GM21381 (cell line): ENCODE results near the gene AHNAK2.

ENCODE experiments used
- ATAC-seq: cut with Tn5 transposase; IDR thresholded peaks from one replicate; pipeline ENCODE4 v1.9.1; 2021; ENCODE audit warnings: mild to moderate bottlenecking, moderate library complexity; ENCODE audit not compliant: unreplicated experiment

AHNAK2 gene

GRCh38 chr14:104973385-104974145 is 4.6 kb downstream of the AHNAK2 start:
- ATAC-seq, result no peak

DNA sequence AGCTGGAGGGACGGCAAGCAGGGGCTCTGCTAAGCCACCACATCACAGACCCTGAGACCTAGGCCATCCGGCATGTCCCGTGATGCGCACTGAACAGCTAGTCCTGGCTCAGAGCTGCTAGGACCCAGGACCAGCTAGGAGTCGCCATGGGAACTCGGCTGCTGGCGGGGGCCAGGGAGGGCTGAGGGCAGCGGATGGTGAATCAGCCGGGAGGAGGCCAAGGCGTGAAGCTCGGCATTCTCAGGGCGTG is 5.1 kb downstream of the AHNAK2 start:
- no peak for ATAC-seq

DNA sequence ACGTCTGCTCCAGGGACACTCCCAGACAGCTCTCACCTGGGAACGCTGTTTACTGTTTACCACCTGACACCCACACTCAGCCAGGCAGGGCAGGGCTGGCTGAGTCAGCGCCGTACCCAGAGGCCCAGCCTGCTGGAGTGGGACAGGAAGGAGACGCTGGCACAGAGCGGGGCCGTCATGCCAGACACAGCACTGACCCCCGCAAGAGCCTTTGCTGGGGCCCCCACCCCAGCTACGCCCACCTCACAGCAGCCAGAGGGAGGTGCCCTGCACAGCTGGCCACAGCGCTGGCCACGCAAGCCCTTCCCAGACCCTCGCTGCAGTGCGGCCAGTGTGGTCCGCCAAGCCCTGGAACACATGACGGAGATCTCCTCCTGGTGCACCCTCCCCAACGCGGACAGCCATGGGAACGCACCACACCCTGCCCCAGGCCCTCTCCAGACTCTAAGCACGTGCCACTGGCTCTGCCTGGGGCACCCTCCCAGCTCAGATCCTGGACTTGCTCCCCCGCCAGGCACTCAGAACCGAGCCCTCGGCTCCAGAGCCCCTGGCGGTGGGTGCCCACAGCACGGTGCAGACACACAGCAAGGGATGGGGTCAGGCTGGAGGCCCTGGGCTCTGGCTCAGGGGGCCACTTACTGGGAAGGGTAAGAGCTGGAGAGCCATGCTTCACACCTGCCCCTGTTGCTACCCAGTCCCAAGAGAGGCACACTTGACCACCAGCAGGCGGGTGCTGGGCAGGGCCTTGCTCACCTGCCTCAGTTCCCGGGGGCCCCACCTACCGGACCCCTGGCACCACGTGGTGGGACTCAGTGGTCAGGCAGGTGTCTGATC is 5.7 kb downstream of the AHNAK2 start:
- no peak for ATAC-seq

- no peak for ATAC-seq
These were observed 6.5 kb downstream of the AHNAK2 start for GRCh38 chr14:104971447-104972240.

DNA sequence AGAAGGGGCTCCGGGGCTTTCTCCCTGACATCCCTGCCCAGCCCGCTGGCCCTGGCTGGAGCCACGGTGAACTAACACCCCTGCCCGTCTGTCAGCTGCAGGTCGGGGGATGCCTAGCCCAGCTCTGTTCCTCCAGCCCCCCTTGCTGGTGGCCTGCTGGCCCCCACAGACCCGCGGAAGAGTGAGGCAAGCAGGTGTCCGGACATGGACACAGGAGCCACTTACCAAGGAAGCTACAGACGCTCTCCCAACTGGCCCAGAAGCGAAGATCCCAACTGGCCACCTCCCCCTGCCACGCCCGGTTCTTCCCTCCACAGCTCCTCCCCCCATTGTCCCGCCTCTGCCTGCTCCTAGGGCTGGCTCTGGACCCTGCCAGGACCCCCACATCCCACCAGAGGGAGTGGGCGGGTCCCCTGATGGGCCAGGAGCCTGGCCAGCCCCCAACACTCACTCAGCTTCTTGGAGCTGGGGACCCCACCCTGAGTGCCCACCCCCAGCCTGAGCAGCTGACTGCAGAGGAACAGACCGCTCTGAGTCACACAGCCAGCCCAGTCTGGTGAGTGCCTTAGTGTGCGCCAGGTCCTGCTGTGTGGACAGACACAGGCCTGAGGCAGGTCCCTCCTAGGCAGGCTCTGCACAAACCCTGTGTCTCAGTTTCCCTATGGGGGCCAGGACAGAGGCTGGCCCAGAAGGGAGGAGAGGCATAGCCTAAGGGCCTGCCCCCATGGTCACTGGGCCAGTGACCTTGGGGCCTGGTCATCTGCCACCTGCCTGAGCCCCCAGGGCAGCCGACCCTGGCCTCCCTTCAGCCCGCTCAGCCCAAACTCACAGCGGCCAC is 7.7 kb downstream of the AHNAK2 start:
- ATAC-seq, result no peak

- ATAC-seq, result no peak
These were observed 8.4 kb downstream of the AHNAK2 start for GRCh38 chr14:104969741-104970230.

GRCh38 chr14:104968541-104969401 is 9.4 kb downstream of the AHNAK2 start:
- no peak for ATAC-seq

- no peak for ATAC-seq
These were observed 10.0 kb downstream of the AHNAK2 start for GRCh38 chr14:104968153-104968527.

DNA sequence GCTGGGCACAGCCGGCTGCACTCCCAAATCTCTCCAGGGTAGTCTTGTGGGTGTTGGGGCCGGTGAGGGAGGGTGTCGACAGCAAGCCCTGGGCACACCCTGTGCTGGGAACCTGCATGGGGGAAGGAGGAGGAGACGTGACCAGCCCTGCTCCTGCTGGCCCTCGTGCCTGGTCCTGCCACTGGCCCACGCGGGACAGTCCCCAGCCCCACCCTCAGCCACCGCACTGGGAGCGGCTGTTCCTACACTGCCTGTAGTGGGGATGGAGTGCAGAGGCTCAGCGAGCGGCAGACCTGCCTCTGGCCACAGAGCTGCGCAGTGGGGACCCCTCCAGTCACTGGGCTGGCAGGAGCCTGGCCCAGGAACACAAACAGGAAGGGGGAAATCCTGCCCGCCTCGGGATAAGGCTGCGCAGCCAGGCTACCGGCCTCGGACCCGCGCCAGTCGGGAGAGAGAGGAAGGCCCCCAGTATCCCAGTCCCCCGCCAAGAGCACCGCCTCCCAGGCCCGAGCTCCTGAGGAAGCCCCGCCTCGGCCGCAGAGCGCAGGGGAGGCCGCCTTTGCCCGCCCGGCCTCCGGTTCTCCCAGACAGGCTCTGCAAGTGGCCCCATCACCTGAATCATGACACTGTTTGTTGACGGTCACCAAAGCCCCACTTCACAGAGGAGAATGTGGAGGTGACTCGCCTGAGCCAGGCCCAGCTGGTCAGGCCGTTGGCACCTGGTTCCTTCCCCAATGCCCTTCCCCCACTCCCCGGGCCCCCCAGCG is 10.6 kb downstream of the AHNAK2 start:
- no peak for ATAC-seq

GRCh38 chr14:104966981-104967385 is 11.2 kb downstream of the AHNAK2 start:
- ATAC-seq, result no peak

GRCh38 chr14:104966261-104966865 is 11.8 kb downstream of the AHNAK2 start:
- ATAC-seq, result no peak

- ATAC-seq, result no peak
These were observed 12.5 kb downstream of the AHNAK2 start for GRCh38 chr14:104965561-104966231.

GRCh38 chr14:104964546-104964945 is 13.6 kb downstream of the AHNAK2 start:
- ATAC-seq, result no peak

GRCh38 chr14:104957146-104958113 is 20.7 kb downstream of the AHNAK2 start:
- no peak for ATAC-seq

DNA sequence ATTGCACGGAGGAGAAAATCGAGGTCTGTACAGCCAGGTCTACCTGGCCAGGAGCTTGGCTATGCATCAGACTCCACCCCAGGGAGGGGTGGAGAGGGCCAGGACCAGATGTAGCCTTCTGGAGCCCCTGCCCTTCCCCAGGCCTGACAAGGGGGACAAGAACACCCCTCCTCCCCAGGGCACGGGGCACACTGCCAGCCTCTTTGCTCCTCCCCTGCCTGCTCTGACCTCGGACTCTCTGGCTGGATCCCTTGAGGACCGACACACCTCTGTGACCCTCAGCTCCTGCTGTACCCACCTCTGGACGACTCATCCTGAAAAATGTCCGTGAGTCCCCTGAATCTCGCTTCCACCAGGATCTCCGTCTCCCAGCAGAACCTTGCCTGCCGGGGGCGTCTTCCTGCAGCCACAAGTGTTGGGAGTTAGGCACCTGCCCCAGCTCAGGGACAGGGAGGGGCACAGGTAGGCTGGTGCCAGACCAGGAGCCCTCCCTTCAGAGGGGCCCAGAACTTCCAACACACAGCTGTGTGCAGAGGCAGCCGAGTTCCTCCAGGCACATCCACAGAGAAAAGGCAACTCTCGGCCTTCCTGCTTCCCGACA is 21.8 kb downstream of the AHNAK2 start:
- no peak for ATAC-seq

DNA sequence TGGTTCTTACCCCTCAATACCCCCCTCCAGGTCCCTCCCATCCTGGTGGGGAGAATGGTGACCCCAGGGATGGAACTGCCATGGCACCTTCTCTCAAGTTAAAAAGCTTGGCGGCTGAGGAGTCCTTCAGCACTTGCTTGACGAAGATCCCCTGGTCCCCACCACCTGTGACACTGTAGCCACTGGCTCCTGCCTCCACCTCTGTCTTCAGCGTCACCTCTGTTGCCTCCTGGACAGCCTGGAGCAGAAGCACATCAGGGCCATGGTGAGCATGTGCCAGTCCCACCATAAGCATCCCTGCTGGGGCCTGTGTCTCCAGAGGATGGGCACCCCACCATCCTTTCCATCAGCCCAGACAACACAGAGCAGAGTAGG is 22.8 kb downstream of the AHNAK2 start:
- no peak for ATAC-seq
